Activated B cell treated with CpG ODN at 0.5 μM for 24 hours (primary cell): ENCODE measurements around the gene TOLLIP. TPM values are rescaled to one million over a fixed set of nuclear protein-coding genes. Genes with fewer than 3 reads are reported as not detected.

Source experiments
- ATAC-seq: fragments of 200-7000 bp; cut with Tn5 transposase; one replicate; pipeline ENCODE4 v1.10.0; 2021; ENCODE audit warnings: low read depth, mild to moderate bottlenecking, moderate library complexity
- CTCF ChIA-PET: fragments of 350-600 bp; sonication (Branson Sonifier 250); formaldehyde crosslinking; loops from one replicate; lab custom pipeline; 2021; ENCODE audit warnings: antibody characterized with exemption; lab: Charles Lee
- POLR2A ChIA-PET: fragments of 350-600 bp; sonication (Branson Sonifier 250); formaldehyde crosslinking; loops from one replicate; lab custom pipeline; 2021; ENCODE audit warnings: antibody characterized with exemption; lab: Charles Lee
- DNase-seq: peaks from one replicate; pipeline ENCODE4 v3.0.0; 2022
- H3K27ac Mint-ChIP-seq: one replicate; pipeline ENCODE4 v1.8.0; 2020; ENCODE audit warnings: mixed read lengths
- H3K27me3 Mint-ChIP-seq: one replicate; pipeline ENCODE4 v1.8.0; 2021; ENCODE audit warnings: mixed read lengths
- H3K36me3 Mint-ChIP-seq: one replicate; pipeline ENCODE4 v1.8.0; 2021; ENCODE audit warnings: low read depth, mixed read lengths
- H3K4me1 Mint-ChIP-seq: one replicate; pipeline ENCODE4 v1.8.0; 2021; ENCODE audit warnings: mixed read lengths
- H3K4me3 Mint-ChIP-seq: one replicate; pipeline ENCODE4 v1.8.0; 2020; ENCODE audit warnings: mild to moderate bottlenecking, mixed read lengths
- H3K9me3 Mint-ChIP-seq: one replicate; pipeline ENCODE4 v1.8.0; 2020; ENCODE audit warnings: mixed read lengths
- intact Hi-C: fragments of 100-400 bp; cut with micrococcal nuclease; formaldehyde crosslinking; loops from one replicate; pipeline ENCODE4 v1.15.1; 2024
- total RNA-seq: library from RNA; stranded (reverse); gene quantifications from 2 replicates; pipeline ENCODE4 v1.2.3, GENCODE V29; 2022
- TF ChIP-seq, protein P1 (sequence below): fragments of 200-600 bp; IDR thresholded peaks from one replicate; pipeline ENCODE4 v1.8.0; 2022; ENCODE audit warnings: antibody characterized with exemption, mild to moderate bottlenecking

TOLLIP gene
- total RNA-seq, 1 donor from 2014 or later, result 46.4 TPM

DNA sequence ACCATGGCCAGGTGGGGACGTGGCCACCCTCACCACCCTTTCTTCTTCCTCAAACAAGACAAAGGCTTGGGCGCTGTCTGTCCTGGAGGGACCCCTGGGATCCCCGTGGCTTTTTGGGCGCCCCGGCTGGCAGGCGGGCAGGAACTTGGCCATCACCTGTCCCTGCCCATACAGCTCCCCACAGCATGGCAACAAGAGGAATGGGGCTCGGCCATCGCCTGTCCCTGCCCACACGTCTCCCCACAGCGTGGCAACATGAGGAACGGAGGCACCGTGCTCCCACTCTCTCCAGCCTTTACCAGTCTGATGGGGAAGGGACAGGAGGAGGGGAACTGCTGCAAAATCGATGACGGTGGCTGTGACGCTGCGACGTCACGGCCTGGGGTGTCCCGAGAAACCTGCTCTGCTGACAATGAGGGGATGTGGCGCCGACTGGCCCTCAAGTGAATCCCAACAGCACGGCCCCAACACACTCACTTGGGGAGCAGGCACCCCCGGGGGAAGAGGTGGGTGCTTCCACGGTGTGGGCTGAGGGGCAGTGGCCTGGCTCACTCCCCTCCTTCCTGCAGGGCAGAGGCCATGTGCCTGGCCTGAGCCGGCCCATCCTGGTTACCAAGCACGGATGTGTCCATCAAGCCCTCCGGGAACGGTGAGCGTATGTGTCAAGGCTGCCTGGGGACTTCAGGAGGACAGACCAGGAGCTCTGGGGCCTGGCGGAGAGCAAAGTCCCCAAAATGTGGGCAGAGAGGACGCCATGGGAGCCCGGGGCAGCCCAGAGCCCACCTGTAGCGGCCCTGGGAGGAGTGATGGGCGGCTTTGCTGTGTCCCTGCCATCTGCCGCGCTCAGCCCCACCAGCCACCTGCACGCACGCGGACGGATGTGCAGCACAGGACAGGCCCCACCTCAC, 30.4 kb downstream of the TOLLIP start:
- H3K4me3 Mint-ChIP-seq, result no peak overlapping the region
- CTCF ChIA-PET, result no interaction called here

DNA sequence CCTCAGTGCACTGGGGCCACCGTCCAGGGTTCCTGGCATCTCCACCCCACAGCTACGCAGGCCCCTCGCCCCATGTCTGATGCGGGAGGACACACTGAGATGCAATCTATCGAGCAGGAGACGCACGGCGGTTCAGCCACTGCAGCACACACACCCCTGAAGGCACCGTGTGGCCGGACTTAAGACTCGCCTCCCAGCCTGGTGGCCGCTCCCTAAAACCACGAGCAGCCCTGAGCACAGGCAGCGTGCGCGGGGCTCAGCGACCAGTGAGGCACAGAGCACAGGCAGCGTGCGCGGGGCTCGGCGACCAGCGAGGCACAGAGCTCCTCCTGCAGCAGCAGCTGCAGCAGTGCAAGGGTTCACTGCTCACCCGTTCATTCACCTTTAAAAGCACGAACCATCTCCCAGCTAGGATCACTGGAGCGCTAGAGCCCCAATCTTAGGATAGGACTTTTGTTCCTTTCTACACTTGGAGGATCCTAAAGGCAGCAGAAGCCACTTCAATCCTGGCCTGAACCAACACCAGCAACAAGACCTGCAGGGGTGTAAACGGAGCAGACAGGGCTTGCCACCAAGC, 31.4 kb downstream of the TOLLIP start:
- no peaks in the 10 kb centered on the region for H3K27me3 Mint-ChIP-seq
- no peaks in the 10 kb centered on the region for H3K9me3 Mint-ChIP-seq
- intact Hi-C loops, result no loop called here
- no peak overlapping the region for H3K4me3 Mint-ChIP-seq
- no peak overlapping the region for H3K27ac Mint-ChIP-seq
- peaks cover 64% of the 10 kb centered on the region for H3K36me3 Mint-ChIP-seq
- TF ChIP-seq, protein P1, sequence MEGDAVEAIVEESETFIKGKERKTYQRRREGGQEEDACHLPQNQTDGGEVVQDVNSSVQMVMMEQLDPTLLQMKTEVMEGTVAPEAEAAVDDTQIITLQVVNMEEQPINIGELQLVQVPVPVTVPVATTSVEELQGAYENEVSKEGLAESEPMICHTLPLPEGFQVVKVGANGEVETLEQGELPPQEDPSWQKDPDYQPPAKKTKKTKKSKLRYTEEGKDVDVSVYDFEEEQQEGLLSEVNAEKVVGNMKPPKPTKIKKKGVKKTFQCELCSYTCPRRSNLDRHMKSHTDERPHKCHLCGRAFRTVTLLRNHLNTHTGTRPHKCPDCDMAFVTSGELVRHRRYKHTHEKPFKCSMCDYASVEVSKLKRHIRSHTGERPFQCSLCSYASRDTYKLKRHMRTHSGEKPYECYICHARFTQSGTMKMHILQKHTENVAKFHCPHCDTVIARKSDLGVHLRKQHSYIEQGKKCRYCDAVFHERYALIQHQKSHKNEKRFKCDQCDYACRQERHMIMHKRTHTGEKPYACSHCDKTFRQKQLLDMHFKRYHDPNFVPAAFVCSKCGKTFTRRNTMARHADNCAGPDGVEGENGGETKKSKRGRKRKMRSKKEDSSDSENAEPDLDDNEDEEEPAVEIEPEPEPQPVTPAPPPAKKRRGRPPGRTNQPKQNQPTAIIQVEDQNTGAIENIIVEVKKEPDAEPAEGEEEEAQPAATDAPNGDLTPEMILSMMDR, result no peak
- DNase-seq (no peak), ATAC-seq (no peak)
- no peaks in the 10 kb centered on the region for H3K4me1 Mint-ChIP-seq
- POLR2A ChIA-PET, result no interaction called here
- CTCF ChIA-PET, result no interaction called here

More for the DNA sequence above, 30.4 kb downstream of the TOLLIP start:
- H3K9me3 Mint-ChIP-seq, result no peaks in the 10 kb centered on the region
- intact Hi-C loops, result no loop called here
- ATAC-seq (no peak), DNase-seq (no peak)
- no peaks in the 10 kb centered on the region for H3K4me1 Mint-ChIP-seq
- TF ChIP-seq, protein P1, result no peak
- no peak overlapping the region for H3K27ac Mint-ChIP-seq
- POLR2A ChIA-PET, result no interaction called here
- peaks cover 72% of the 10 kb centered on the region for H3K36me3 Mint-ChIP-seq
- no peaks in the 10 kb centered on the region for H3K27me3 Mint-ChIP-seq

DNA sequence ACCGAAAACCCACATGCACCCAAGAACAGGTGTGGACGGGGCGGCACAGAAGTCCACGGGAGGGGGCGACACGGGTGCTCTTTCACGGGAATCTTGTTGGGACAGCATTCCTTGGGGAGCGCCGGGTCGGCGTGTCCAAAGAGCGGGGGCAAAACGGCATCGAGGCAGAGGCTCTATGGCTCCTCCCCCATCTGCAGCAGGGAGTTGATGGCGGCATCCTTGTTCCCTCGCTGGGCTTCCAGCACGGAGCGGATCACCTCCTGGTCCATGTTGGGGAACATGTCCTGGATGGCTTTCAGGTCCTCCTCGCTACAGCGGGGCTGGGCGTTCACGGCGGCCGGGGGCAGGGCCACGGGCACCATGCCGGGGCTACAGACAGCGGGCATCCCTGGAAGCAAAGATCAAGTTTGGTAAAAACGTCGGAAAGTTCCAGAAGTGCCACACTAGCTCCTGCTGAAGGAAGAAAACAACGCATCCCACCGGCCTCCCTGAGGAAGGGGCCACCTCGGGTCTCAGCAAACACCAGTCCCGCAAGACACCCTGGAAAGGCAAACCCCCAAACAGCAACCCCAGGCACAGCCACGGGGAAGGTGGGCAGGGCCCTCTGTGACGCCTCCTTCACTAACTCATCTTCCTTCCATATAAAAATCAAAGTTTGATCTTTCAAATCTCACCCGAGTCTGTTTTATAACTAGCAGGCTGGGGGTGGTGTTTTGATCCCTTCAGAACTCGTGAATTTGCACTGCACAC, 32.4 kb downstream of the TOLLIP start:
- no peak for ATAC-seq
- H3K27me3 Mint-ChIP-seq, result no peaks in the 10 kb centered on the region
- no peaks in the 10 kb centered on the region for H3K9me3 Mint-ChIP-seq

DNA sequence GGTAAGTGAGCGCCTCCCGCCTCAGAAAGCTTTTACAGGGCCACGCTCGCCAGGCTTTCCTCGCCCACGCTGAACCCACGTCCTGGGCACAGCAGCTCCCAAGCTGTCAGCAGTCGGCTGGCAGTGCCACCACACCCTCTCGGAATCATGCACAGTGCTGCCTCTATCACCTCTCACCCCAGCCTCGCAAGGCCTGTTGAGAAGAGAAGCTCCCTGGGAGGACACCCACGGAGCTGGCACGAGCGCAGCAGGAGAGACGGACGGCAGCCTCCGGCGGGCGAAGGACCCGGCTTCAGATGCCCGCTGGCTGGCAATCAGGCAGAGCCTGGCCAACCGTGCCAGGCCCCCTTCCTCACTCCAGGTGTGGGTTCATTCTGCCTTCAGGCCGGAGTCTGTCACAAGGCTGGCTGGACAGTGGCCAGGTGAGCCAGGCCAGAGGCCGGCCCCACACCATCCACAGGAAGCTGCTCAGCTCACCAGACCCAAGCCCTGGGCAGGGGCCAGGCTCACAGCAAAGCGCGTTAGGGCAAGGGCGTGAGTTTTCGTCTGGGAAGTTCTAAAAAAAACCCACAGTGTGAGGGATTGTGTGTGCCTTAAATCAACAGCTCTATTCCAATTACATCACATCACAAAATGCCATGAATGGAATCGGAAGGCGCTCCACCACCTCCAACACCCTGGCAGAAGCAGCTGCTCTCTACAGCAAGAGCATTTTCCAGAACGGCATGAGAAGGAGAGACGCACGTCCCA, 33.2 kb downstream of the TOLLIP start:
- ChIA-PET CTCF (no interaction called here), POLR2A (no interaction called here)
- H3K4me3 Mint-ChIP-seq, result no peak overlapping the region
- no peaks in the 10 kb centered on the region for H3K9me3 Mint-ChIP-seq
- no peak for DNase-seq
- no peak for ATAC-seq
- peaks cover 52% of the 10 kb centered on the region for H3K36me3 Mint-ChIP-seq
- no peaks in the 10 kb centered on the region for H3K27me3 Mint-ChIP-seq
- no peak overlapping the region for H3K27ac Mint-ChIP-seq
- H3K4me1 Mint-ChIP-seq, result no peaks in the 10 kb centered on the region
- TF ChIP-seq, protein P1, result no peak
- intact Hi-C loops, result no loop called here

More for the DNA sequence above, 32.4 kb downstream of the TOLLIP start:
- CTCF ChIA-PET, result no interaction called here
- POLR2A ChIA-PET, result no interaction called here
- no peak for DNase-seq
- intact Hi-C loops, result no loop called here
- no peak overlapping the region for H3K27ac Mint-ChIP-seq
- TF ChIP-seq, protein P1, result no peak
- peaks cover 61% of the 10 kb centered on the region for H3K36me3 Mint-ChIP-seq
- H3K4me3 Mint-ChIP-seq, result no peak overlapping the region
- no peaks in the 10 kb centered on the region for H3K4me1 Mint-ChIP-seq
